Spleen (tissue), 11 donors: Measurements from ENCODE around the gene LGALS9. TPM values are rescaled to one million over a fixed set of nuclear protein-coding genes. Genes with fewer than 3 reads are reported as not detected.

Source experiments
- DNase-seq: peaks from one replicate; pipeline ENCODE4 v3.0.0-alpha.2; 2020
- H3K27ac ChIP-seq, 8 donors: fragments of 200-600 bp; sonication (generic) in 7 of 8; 1 replicate in 4 of 8; 2 replicates in 4 of 8; pipeline versions ENCODE4 v1.5.0 to v1.8.0; 2016 to 2021; ENCODE audit warnings: inconsistent platforms in 4 of 8, mild to moderate bottlenecking in 4 of 8, moderate library complexity in 1 of 8
- H3K27me3 ChIP-seq, 7 donors: fragments of 200-600 bp; sonication (generic) in 6 of 7; replicated peaks in 1 of 7; 1 replicate in 4 of 7; 2 replicates in 3 of 7; pipeline versions ENCODE4 v1.5.0 to v1.8.0; 2016 to 2021; ENCODE audit warnings: inconsistent platforms in 3 of 7, mild to moderate bottlenecking in 1 of 7
- H3K36me3 ChIP-seq, 6 donors: fragments of 200-600 bp; sonication (generic) in 5 of 6; 1 replicate in 4 of 6; 2 replicates in 2 of 6; pipeline versions ENCODE4 v1.5.0 to v1.8.0; 2016 to 2021; ENCODE audit warnings: inconsistent platforms in 2 of 6
- H3K4me1 ChIP-seq, 6 donors: fragments of 200-600 bp; sonication (generic) in 5 of 6; 1 replicate in 3 of 6; 2 replicates in 3 of 6; pipeline versions ENCODE4 v1.5.0 to v1.8.0; 2016 to 2021; ENCODE audit warnings: inconsistent platforms in 3 of 6
- H3K4me3 ChIP-seq, 8 donors: fragments of 200-600 bp; sonication (generic) in 7 of 8; 1 replicate in 4 of 8; 2 replicates in 4 of 8; pipeline versions ENCODE4 v1.5.0 to v1.8.0; 2016 to 2021; ENCODE audit warnings: inconsistent platforms in 4 of 8, mild to moderate bottlenecking in 4 of 8, moderate library complexity in 2 of 8
- H3K9me3 ChIP-seq, 8 donors: fragments of 200-600 bp; sonication (generic) in 7 of 8; 1 replicate in 4 of 8; 2 replicates in 4 of 8; pipeline versions ENCODE4 v1.5.0 to v1.8.0; 2016 to 2021; ENCODE audit warnings: inconsistent platforms in 4 of 8
- CTCF ChIP-seq, 11 experiments: fragments of 200-600 bp in 7 of 11; fragments of 450-650 bp in 4 of 11; sonication (generic) in 4 of 11; IDR thresholded peaks in 8 of 11; conservative IDR thresholded peaks in 3 of 11; 1 replicate in 7 of 11; 2 replicates in 4 of 11; pipeline versions ENCODE4 v1.4.0 to v1.8.0; 2016 to 2021; ENCODE audit warnings: antibody characterized with exemption in 11 of 11, inconsistent platforms in 4 of 11, mild to moderate bottlenecking in 1 of 11
- POLR2A ChIP-seq, 3 donors: fragments of 450-650 bp; IDR thresholded peaks; one replicate each; pipeline ENCODE4 v1.5.1; 2017; ENCODE audit warnings: antibody characterized with exemption in 3 of 3, mild to moderate bottlenecking in 1 of 3
- POLR2AphosphoS5 ChIP-seq, 3 donors: sonication (generic); formaldehyde crosslinking; IDR thresholded peaks; one replicate each; pipeline ENCODE4 v1.5.1; 2017; ENCODE audit warnings: antibody characterized with exemption in 3 of 3
- WGBS, 5 donors: extraction: QIAGEN DNeasy Blood & Tissue Kit in 3 of 5; methylation state at CpG; one replicate each; pipeline versions ENCODE4 v1.1.5 to v1.1.7; 2013 to 2018; 5-methylcytosine and 5-hydroxymethylcytosine counted together
- intact Hi-C: fragments of 100-400 bp; cut with DNase I; formaldehyde crosslinking; loops from one replicate; pipeline ENCODE4 v1.15.0; 2023; ENCODE audit warnings: low total_unique reads
- polyA plus RNA-seq, 3 donors: library from polyadenylated mRNA; stranded (reverse); fragments of 200-250 nt; gene quantifications; one replicate each; pipeline ENCODE4 v1.2.1, GENCODE V29; 2013
- total RNA-seq, 7 donors: library from RNA; depleted of rRNA in 3 of 7; stranded (reverse); fragments of >200 nt in 3 of 7; fragmentation: NEBNext Ultra II Directional in 4 of 7; extraction: Animal tissue kit (Norgen Biotek cat#: 25700) in 4 of 7; gene quantifications; one replicate each; pipeline versions ENCODE4 v1.1.0 to v1.2.1, GENCODE V29; 2016 to 2021
- donor health status: healthy with polysubstance abuse.
- donor health status: DM: no; HTN: no; CAD: no; lungs with moderate emphysema.
- donor health status: DM: no; HTN: no; CAD: no.
- donor health status: Bipolar disorder and iron deficiency.
- donor health status: healthy.
- donor health status: DM: no; HTN: no; CAD: no.
- donor health status: DM: yes; HTN: yes; CAD: no.

LGALS9 gene
- total and polyA plus RNA-seq, 10 donors = 162 to 309 (median 209) TPM

- Histone ChIP-seq H3K4me3 (no peak overlapping the region), H3K9me3 (no peaks in the 10 kb centered on the region), H3K27ac (no peak overlapping the region), H3K36me3 (no peaks in the 10 kb centered on the region), H3K4me1 (peaks cover 0 to 8% (median 4%) of the 10 kb centered on the region in 6 donors), H3K27me3 (peaks cover 0 to 5% (median 0%) of the 10 kb centered on the region in 7 donors)
- WGBS, 5 donors = 43 to 62% (median 57%) methylated on average over 4 to 5 of the region's 5 CpGs
- peak; percentile 41 for DNase-seq
- TF ChIP-seq CTCF (IDR thresholded peaks at IDR 0.05 in 8 of 11, conservative IDR thresholded peaks at IDR 0.05 in 3 of 11) = no peak
- TF ChIP-seq POLR2AphosphoS5 (IDR thresholded peaks at IDR 0.05) = no peak
- TF ChIP-seq POLR2A (IDR thresholded peaks at IDR 0.05) = no peak
- intact Hi-C loops = no loop called here
Measured at GRCh38 chr17:27657620-27658019, 26.6 kb downstream of the LGALS9 start.

GRCh38 chr17:27659683-27660082 lies 28.7 kb downstream of the LGALS9 start:
- TF ChIP-seq POLR2AphosphoS5 (IDR thresholded peaks at IDR 0.05) (no peak), POLR2A (IDR thresholded peaks at IDR 0.05) (no peak), CTCF (IDR thresholded peaks at IDR 0.05 in 8 of 11, conservative IDR thresholded peaks at IDR 0.05 in 3 of 11) (no peak)
- no peak overlapping the region for H3K4me3 ChIP-seq
- intact Hi-C loops = no loop called here
- DNase-seq = no peak
- H3K4me1 ChIP-seq = peaks cover 0 to 5% (median under 1%) of the 10 kb centered on the region in 6 donors
- H3K9me3 ChIP-seq = no peaks in the 10 kb centered on the region
- H3K27me3 ChIP-seq = peaks cover 0 to 5% (median 0%) of the 10 kb centered on the region in 7 donors
- no peaks in the 10 kb centered on the region for H3K36me3 ChIP-seq
- H3K27ac ChIP-seq = no peak overlapping the region
- WGBS, 5 donors = 70 to 86% (median 79%) methylated on average over 6 of the region's 6 CpGs

GRCh38 chr17:27660436-27660835 lies 29.4 kb downstream of the LGALS9 start:
- H3K36me3 ChIP-seq = no peaks in the 10 kb centered on the region
- H3K9me3 ChIP-seq = no peaks in the 10 kb centered on the region
- H3K27me3 ChIP-seq = no peaks in the 10 kb centered on the region
- H3K27ac ChIP-seq = no peak overlapping the region
- WGBS, 5 donors = 80 to 93% (median 88%) methylated on average over 2 to 3 of the region's 3 CpGs
- H3K4me3 ChIP-seq = no peak overlapping the region
- TF ChIP-seq POLR2AphosphoS5 (IDR thresholded peaks at IDR 0.05) = no peak
- DNase-seq = peak; percentile 59
- intact Hi-C loops = no loop called here
- H3K4me1 ChIP-seq = no peaks in the 10 kb centered on the region

GRCh38 chr17:27663936-27664605 lies 33.1 kb downstream of the LGALS9 start:
- Histone ChIP-seq H3K9me3 (no peaks in the 10 kb centered on the region), H3K27ac (no peak overlapping the region), H3K4me3 (no peak overlapping the region), H3K36me3 (no peaks in the 10 kb centered on the region), H3K27me3 (no peaks in the 10 kb centered on the region), H3K4me1 (no peaks in the 10 kb centered on the region)
- intact Hi-C loops = no loop called here
- TF ChIP-seq CTCF (IDR thresholded peaks at IDR 0.05 in 8 of 11, conservative IDR thresholded peaks at IDR 0.05 in 3 of 11) = no peak
- no peak for TF ChIP-seq POLR2AphosphoS5 (IDR thresholded peaks at IDR 0.05)
- no peak for TF ChIP-seq POLR2A (IDR thresholded peaks at IDR 0.05)
- 80 to 92% (median 88%) methylated on average over 5 to 8 of the region's 8 CpGs for WGBS, 5 donors
- DNase-seq = peak; percentile 67
